ENCODE data around the gene ACSF3.
A peak's percentile ranks its signal among the peaks of the same experiment; 100 is the strongest.

ACSF3 gene

GRCh38 chr16:89138843-89139520 is 45.3 kb downstream of the ACSF3 start:
- TF ChIP-seq, protein P1, sequence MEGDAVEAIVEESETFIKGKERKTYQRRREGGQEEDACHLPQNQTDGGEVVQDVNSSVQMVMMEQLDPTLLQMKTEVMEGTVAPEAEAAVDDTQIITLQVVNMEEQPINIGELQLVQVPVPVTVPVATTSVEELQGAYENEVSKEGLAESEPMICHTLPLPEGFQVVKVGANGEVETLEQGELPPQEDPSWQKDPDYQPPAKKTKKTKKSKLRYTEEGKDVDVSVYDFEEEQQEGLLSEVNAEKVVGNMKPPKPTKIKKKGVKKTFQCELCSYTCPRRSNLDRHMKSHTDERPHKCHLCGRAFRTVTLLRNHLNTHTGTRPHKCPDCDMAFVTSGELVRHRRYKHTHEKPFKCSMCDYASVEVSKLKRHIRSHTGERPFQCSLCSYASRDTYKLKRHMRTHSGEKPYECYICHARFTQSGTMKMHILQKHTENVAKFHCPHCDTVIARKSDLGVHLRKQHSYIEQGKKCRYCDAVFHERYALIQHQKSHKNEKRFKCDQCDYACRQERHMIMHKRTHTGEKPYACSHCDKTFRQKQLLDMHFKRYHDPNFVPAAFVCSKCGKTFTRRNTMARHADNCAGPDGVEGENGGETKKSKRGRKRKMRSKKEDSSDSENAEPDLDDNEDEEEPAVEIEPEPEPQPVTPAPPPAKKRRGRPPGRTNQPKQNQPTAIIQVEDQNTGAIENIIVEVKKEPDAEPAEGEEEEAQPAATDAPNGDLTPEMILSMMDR (IDR thresholded peaks at IDR 0.05; ENCODE audit: insufficient read depth, low read depth, low read length, missing control alignments) = no peak

DNA sequence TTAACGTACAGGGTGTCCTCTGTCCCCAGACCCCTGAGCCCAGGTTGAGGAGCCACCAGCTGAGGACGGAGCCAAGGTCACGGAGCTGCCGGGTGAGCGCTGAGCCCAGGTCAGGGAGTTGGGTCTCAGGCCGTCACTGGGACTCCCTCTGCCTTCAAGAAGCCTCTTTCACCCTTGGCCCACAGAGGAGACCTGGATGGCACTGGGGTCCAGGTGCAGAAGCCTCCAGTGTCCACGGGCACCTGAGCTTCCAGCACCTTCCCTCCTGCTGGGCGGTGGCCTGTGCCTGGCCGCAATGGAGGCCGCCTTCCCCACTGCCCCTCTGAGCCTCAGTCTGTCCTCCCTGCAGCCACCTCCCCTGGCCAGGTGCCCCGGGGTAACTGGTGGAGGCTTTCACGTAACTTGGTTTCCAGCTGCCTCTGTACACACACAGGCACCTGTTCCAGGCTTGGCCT is 46.3 kb downstream of the ACSF3 start:
- DNase-seq (ENCODE audit: low read depth) = no peak
- TF ChIP-seq, protein P1 (IDR thresholded peaks at IDR 0.05; ENCODE audit: insufficient read depth, low read depth, low read length, missing control alignments) = no peak
- H3K4me3 ChIP-seq (ENCODE audit: low read length) = no peak overlapping the region

More at GRCh38 chr16:89138843-89139520, 45.3 kb downstream of the ACSF3 start:
- H3K4me3 ChIP-seq (ENCODE audit: low read length) = no peak overlapping the region
- DNase-seq (ENCODE audit: low read depth) = no peak

GRCh38 chr16:89140401-89140800 is 46.7 kb downstream of the ACSF3 start:
- TF ChIP-seq, protein P1 (IDR thresholded peaks at IDR 0.05; ENCODE audit: insufficient read depth, low read depth, low read length, missing control alignments) = no peak
- no peak for DNase-seq (ENCODE audit: low read depth)
- no peak overlapping the region for H3K4me3 ChIP-seq (ENCODE audit: low read length)

DNA sequence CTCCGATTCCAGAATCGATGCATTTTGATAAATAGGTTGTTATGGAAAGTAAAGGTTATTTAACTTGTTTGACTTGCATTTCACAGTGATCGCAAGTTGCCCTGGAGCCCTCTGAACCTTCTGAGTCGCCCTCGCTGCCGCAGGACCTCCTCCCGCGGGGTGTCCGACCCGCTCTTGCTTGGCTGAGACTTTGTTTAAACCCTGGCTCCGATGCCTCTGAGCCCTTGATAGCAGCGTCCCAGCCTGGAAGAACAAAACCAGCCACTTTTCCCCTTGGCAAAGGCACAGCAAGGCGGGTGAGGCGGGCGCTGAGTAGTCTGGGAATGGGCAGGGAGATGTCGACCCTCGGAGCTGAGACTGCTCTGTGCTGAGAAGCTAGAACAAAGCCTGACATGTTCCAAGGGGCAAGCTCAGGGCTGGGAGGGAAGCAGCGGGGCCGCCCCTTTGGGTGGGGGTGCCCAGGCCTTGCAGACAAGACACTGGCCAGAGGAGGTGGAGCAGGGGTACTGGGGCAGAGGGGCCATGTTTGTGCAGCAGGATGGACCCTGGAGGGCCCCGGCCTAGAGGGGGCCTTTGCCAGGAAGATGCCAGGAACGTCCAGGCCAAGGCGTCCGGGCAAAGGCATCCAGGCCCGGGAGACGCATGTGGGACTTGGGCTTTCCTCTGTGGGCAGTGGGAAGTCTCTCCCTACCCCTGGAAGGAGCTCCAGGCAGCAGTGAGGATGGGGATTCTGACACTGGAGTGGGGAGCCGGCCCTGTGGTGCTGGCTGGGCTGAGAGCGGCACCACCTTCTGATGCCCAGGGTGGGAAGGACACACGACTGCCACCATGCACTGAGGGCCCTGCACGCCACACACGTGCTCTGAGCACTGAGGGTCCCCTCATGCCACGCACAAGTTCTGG is 47.6 kb downstream of the ACSF3 start:
- no peak for DNase-seq (ENCODE audit: low read depth)
- no peak overlapping the region for H3K4me3 ChIP-seq (ENCODE audit: low read length)
- TF ChIP-seq, protein P1 (IDR thresholded peaks at IDR 0.05; ENCODE audit: insufficient read depth, low read depth, low read length, missing control alignments) = no peak

DNA sequence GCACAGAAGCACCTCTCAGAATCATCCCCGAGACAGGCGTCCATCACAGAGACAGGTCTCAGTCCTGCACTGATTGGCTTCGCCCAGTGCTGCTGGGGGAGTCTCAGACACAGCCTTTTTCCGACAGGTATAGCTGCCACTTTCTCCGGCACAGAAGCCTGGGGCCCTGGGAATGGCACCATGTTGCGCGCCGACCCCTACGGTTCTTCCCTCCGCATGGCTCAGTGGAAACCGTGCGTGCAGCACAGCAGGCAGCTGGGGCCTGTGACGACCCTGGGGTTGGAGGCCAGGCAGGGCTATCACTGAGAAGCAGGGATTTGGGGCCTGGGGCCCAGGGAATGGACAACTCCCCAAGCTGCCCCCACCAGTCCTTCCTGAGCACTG is 48.2 kb downstream of the ACSF3 start:
- TF ChIP-seq, protein P1 (IDR thresholded peaks at IDR 0.05; ENCODE audit: insufficient read depth, low read depth, low read length, missing control alignments) = no peak
- H3K4me3 ChIP-seq (ENCODE audit: low read length) = no peak overlapping the region
- no peak for DNase-seq (ENCODE audit: low read depth)

DNA sequence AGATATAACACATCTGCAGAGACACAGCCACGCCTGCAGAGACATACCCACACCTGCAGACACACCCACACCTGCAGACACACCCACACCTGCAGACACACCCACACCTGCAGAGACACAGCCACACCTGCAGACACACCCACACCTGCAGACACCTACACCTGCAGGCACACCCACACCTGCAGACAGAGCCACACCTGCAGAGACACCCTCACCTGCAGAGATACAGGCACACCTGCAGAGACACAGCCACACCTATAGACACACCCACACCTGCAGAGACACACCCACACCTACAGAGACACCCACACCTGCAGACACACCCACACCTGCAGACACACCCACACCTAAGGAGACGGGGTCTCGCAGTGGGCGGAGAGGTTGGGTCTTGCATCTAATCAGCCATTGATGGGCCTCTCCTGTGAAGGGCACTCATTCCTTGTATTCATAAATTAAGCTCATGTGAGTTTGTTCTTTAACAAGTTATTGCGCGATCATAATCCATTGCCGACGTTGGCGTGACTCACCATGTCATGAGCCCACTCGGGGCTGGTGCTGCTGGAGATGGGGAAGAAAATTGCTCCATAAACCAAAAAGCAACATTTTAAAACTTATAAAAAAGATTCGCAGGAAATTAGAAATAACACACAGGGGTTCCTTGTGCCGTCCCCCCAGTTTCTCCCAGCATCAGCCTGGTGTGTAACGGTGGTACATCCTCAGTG is 49.0 kb downstream of the ACSF3 start:
- TF ChIP-seq, protein P1 (IDR thresholded peaks at IDR 0.05; ENCODE audit: insufficient read depth, low read depth, low read length, missing control alignments) = no peak
- peak; percentile 30 for DNase-seq (ENCODE audit: low read depth)
- H3K4me3 ChIP-seq (ENCODE audit: low read length) = no peak overlapping the region

Data from epithelial cell of esophagus (primary cell).